IPS-NIHi7 (cell line): Measurements from ENCODE around the gene SLC17A7.
"Not testable (repeated sequence)": the region's sequence is repeated elsewhere in the genome, so short reads cannot be mapped to it uniquely, and the experiment has no call there.

ENCODE experiments used
- DNase-seq: peaks from one replicate; pipeline ENCODE4 v3.0.0; 2012; ENCODE audit warnings: mixed read lengths; ENCODE audit errors: extremely low spot score

SLC17A7 gene

DNA sequence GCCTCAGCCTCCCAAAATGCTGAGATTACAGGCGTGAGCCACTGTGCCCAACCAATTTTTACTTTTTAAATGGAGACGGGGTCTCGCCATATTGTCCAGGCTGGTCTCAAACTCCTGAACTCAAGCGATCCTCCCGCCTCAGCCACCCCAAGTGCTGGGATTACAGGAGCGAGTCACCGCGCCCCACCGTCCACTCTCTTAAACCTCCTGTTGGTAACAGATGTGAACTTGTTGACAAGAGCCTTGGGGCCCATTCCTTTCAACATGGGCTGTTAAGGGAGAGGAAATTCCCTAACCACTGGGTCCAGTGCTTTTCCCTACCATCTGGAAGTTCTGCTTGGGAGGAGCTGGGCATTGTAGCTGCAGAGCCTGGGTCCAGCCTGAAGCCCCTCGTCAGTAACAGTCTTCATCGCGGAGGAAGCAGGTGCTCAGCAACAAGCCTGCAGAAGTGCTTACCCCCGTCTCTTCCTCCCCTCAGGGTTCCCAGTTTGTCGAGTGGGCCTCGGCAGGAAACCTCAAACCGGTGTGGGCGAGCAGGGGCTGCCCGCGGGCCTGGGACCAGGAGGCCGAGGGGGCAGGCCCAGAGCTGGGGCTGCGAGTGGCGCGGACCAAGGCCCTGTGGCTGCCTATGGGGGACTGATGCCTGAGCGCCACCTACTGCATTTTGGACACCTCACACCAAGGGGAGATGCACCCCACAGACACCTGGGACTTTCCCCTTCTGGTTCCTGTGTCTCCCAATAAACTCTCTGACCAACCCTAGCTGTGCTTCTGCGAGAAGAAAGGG lies 28.7 kb upstream of the SLC17A7 start:
- no peak for DNase-seq

DNA sequence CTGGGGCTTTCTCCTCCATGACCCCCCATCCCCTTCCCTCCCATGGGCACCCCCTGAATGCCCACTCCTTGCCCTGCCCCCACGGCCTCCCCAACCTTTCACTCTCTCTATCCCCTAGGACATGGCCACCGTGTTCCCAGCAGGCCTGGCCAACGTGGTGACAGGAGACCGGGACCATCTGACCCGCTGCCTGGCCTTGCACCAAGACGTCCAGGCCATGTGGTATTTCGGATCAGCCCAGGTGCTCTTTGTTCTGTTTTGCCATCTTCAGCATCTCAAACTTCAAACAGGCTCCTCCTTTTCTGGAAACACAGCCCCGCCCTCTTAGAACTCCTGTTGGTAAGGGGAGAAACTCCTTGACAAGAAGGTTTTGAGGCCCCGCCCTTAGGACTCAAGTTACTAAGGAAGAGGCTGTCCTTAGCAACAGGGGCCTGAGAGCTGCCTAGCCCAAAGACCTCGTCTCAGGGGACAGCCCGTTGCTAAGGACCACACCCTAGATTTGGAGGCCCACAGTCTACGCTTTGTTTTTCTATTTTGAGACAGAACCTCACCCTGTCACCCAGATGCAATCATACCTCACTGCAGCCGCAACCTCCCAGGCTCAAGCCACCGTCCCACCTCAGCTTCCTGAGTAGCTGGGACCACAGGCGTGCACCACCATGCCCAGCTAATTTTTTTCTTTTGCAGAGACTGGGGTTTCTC lies 27.6 kb upstream of the SLC17A7 start:
- peak; percentile 82 for DNase-seq

GRCh38 chr19:49468199-49468598 lies 26.9 kb upstream of the SLC17A7 start:
- DNase-seq, result no peak

GRCh38 chr19:49465371-49465770 lies 24.0 kb upstream of the SLC17A7 start:
- no peak for DNase-seq

- no peak for DNase-seq
Observed at GRCh38 chr19:49463960-49464740, 22.8 kb upstream of the SLC17A7 start.

- DNase-seq, result no peak
Observed at GRCh38 chr19:49462492-49462891, 21.2 kb upstream of the SLC17A7 start.

- DNase-seq, result no peak
Observed at GRCh38 chr19:49461656-49462055, 20.3 kb upstream of the SLC17A7 start.

DNA sequence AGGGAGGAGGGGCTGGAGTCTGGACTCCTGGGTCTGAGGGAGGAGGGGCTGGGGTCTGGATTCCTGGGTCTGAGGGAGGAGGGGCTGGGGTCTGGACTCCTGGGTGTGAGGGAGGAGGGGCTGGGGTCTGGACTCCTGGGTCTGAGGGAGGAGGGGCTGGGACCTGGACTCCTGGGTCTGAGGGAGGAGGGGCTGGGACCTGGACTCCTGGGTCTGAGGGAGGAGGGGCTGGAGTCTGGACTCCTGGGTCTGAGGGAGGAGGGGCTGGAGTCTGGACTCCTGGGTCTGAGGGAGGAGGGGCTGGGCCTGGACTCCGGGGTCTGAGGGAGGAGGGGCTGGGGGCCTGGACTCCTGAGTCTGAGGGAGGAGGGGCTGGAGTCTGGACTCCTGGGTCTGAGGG lies 19.8 kb upstream of the SLC17A7 start:
- not testable (repeated sequence) for DNase-seq

- DNase-seq, result no peak
Observed at GRCh38 chr19:49459388-49459787, 18.1 kb upstream of the SLC17A7 start.

DNA sequence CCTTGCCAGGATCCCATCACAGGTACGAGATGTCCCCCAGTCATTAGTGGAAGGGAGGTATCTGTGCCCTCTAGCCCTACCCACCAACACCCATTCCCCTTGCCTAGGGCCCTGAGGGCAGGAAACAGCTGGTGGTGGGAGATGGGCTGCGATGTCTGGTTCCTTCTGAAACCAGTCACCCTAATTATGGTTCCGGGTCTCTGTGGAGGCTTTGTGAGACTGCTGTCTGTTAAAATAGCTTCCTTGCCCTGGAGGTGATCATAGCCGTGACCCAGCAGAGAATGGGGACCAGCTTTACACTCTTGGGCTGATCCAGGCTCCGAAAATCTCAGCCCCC lies 17.2 kb upstream of the SLC17A7 start:
- no peak for DNase-seq

GRCh38 chr19:49456326-49456725 lies 15.0 kb upstream of the SLC17A7 start:
- no peak for DNase-seq

DNA sequence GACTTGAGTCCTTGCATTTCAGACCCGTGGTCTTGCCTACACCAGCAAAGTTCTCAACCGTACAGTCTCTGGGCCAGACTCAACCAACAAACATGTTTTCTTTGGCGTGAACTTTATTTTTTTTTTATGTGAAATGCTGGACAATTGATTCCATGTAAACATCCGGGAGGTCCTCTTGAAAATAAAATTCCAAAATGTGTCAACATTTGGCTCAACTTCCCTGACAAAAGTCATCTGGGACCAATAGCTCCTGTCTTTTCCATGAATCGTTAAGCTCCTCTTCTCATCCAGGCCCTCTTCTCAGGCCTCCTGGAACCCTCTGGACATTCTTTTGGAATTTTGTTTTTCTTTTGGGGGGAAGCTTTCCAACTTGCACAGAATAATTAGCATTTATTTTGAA lies 14.4 kb upstream of the SLC17A7 start:
- no peak for DNase-seq

DNA sequence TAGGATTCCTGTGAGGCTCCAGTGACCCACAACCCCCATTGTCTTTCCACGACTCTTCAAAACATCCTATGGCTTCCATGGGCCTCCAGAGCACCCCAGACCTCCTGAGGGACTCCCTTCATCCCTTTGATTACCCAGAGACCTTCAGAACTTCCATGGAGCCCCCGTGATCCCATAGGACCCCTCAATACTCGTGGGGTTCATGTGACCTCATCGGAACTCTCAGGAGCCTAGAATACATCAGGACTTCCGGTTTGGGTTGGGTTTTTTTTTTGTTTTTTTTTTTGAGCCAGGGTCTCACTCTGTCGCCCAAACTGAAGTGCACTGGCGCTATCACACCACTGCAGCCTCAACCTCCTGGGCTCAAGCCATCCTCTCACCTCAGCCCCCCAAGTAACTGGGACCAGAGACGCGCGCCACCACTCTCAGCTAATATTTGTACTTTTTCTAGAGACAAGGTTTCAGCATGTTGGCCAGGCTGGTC lies 12.5 kb upstream of the SLC17A7 start:
- DNase-seq, result no peak

- peak; percentile 99 for DNase-seq
Observed at GRCh38 chr19:49453013-49453756, 11.9 kb upstream of the SLC17A7 start, which contains the start of gene ALDH16A1. TSS of gene ALDH16A1 (plus strand) at chr19:49453225. CDS start at chr19:49453332, 107 bp downstream.

DNA sequence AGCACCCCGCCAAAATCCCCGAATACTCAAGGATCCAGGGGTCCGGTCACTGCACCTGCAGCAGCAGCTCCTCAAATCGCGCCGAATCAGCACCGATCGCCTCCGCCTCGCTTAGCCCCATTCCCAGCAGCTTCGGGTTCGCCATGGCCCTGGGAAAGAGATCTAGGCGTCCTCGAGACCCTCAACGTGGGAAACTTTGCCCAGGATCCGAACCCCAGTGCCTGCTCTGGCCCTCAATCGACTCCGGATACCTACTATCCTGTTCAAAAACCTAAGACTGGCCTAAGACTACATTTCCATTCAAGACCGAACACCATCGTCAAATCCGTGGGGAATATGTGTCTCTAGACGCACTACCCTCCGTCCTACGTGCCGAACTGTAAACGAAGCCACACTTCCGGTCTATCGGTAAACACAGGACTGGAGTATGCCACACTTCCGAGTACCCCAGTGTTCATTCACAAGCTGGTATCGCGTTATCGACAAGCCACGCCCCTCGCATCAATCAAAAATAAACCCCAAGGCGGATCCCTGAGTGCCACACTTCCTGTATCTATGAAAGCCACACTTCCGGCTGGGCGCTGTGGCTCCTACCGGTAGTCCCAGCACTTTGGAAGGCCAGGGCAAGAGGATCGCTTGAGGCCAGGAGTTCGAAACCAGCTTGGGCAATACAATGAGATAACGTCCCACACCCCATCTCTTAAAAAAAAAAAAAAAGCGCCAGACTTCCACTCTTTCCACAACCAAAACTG lies 10.3 kb upstream of the SLC17A7 start, which contains the start of gene PIH1D1:
TSS of gene PIH1D1 (minus strand) at position 385 of the 752 bp plus-strand sequence. CDS start at position 145, 240 bp downstream.
- peak; percentile 82 for DNase-seq

DNA sequence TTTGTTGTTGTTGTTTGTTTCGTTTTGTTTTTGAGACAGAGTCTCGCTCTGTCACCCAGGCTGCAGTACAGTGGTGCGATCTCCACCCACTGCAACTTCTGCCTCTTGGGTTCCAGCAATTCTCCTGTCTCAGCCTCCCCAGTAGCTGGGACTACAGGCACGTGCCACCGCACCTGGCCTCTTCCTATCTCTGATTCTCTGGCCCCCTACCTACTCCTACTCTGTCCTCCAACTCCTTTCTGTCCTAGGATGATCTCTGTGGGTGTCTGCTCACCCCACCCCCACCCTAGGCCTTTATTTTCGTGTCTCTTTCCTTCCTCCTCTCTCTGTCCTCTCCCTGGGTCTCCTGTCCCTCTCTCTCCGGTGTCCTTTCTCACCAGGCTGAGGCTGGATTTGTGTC lies 9.1 kb upstream of the SLC17A7 start:
- no peak for DNase-seq

DNA sequence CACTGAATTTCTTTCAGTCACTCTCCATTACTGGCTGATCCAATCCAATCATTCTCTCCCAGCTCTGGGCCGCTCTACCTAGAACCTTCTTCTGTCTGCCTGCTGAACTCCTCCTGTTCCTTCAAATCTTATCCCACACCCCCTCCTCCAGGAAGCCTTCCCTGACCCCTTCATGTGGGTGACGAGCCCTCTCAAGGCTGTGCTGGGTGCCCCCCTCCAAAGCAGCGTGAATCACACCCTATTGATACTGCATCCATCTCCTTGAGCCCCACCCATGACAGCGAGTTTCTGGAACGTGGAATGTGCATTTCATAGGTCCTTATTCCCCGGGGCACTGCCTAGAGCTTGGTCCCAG lies 7.1 kb upstream of the SLC17A7 start:
- DNase-seq, result no peak

- peak; percentile 66 for DNase-seq
Observed at GRCh38 chr19:49447485-49448431, 6.4 kb upstream of the SLC17A7 start.

- no peak for DNase-seq
Observed at GRCh38 chr19:49445997-49446396, 4.7 kb upstream of the SLC17A7 start.
